Coronary artery (tissue), 2 donors: ENCODE results near the gene PPP2R5D.

Experiments used
- DNase-seq: peaks from one replicate; pipeline ENCODE4 v3.0.0-alpha.2; 2017; ENCODE audit warnings: low spot score
- H3K27ac ChIP-seq, 2 donors: fragments of 200-600 bp; sonication (generic); one replicate each; pipeline ENCODE4 v1.5.1; 2016 to 2019
- H3K4me3 ChIP-seq: fragments of 200-600 bp; sonication (generic); 2 replicates; pipeline ENCODE4 v1.5.1; 2016; ENCODE audit warnings: mild to moderate bottlenecking, moderate library complexity
- CTCF ChIP-seq: fragments of 200-600 bp; sonication (generic); IDR thresholded peaks from one replicate; pipeline ENCODE4 v1.5.1; 2019; ENCODE audit warnings: antibody characterized with exemption

PPP2R5D gene

GRCh38 chr6:42979523-42980177 lies 4.7 kb upstream of the PPP2R5D start:
- DNase-seq, result no peak

GRCh38 chr6:42981836-42982235 lies 2.5 kb upstream of the PPP2R5D start:
- DNase-seq, result no peak
- Histone ChIP-seq H3K4me3 (no peak overlapping the region), H3K27ac (no peak overlapping the region)
- TF ChIP-seq CTCF, result no peak

More at GRCh38 chr6:42979523-42980177, 4.7 kb upstream of the PPP2R5D start:
- no peak for TF ChIP-seq CTCF
- Histone ChIP-seq H3K4me3 (peak overlapping the region; percentile 87), H3K27ac (peak overlapping the region; percentile 70 to 87)

GRCh38 chr6:42984924-42985475 lies 630 bp downstream of the PPP2R5D start:
- no peak for TF ChIP-seq CTCF
- DNase-seq, result no peak
- Histone ChIP-seq H3K4me3 (peak overlapping the region; percentile 90), H3K27ac (peak overlapping the region; percentile 86 to 91)

- Histone ChIP-seq H3K27ac (peak overlapping the region in 1 of 2 donors; percentile 7), H3K4me3 (no peak overlapping the region)
- no peak for TF ChIP-seq CTCF
- DNase-seq, result no peak
Measured at GRCh38 chr6:42987533-42988451, 3.4 kb downstream of the PPP2R5D start.

GRCh38 chr6:42988486-42989020 lies 4.2 kb downstream of the PPP2R5D start:
- DNase-seq, result no peak
- no peak for TF ChIP-seq CTCF
- Histone ChIP-seq H3K27ac (no peak overlapping the region), H3K4me3 (no peak overlapping the region)

GRCh38 chr6:42989923-42990322 lies 5.6 kb downstream of the PPP2R5D start:
- no peak overlapping the region for H3K4me3 ChIP-seq
- no peak overlapping the region for H3K27ac ChIP-seq
- no peak for TF ChIP-seq CTCF
- no peak for DNase-seq
